ENCODE results near the gene ARHGAP6.

DNA sequence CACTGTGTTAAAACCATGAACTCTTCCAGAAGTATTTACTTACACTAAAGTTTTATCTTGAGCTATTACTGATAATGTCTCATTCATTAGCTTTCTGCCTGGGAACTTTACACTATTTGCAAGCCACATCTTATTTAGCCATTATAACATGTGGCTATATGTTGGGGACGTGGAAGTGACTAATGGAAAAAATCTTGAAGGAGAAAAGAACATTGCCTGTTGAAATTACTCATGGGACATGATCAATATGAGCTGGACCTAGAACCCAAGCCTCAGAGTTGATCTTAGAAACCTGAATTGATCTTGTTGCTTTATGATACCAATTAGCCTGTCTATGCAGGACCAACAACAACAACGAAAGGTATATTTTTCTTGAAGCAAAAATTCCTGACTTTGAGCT is 22.5 kb upstream of the ARHGAP6 start:
- TF ChIP-seq, protein P1, sequence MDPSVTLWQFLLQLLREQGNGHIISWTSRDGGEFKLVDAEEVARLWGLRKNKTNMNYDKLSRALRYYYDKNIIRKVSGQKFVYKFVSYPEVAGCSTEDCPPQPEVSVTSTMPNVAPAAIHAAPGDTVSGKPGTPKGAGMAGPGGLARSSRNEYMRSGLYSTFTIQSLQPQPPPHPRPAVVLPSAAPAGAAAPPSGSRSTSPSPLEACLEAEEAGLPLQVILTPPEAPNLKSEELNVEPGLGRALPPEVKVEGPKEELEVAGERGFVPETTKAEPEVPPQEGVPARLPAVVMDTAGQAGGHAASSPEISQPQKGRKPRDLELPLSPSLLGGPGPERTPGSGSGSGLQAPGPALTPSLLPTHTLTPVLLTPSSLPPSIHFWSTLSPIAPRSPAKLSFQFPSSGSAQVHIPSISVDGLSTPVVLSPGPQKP (CRISPR knock-in tag; IDR thresholded peaks at IDR 0.05) = no peak
- no peak for TF ChIP-seq FOS (IDR thresholded peaks at IDR 0.05; ENCODE audit: extremely low read depth, insufficient read length)
- TF ChIP-seq EGR1 (conservative IDR thresholded peaks at IDR 0.05) = no peak
- TF ChIP-seq TRIM28 (IDR thresholded peaks at IDR 0.05) = no peak
- TF ChIP-seq TBL1XR1 (IDR thresholded peaks at IDR 0.05; ENCODE audit: low read length in 2 of 2) = no peak
- TF ChIP-seq, protein P2, sequence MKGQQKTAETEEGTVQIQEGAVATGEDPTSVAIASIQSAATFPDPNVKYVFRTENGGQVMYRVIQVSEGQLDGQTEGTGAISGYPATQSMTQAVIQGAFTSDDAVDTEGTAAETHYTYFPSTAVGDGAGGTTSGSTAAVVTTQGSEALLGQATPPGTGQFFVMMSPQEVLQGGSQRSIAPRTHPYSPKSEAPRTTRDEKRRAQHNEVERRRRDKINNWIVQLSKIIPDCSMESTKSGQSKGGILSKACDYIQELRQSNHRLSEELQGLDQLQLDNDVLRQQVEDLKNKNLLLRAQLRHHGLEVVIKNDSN (CRISPR knock-in tag; IDR thresholded peaks at IDR 0.05) = no peak
- TF ChIP-seq EP300 (IDR thresholded peaks at IDR 0.05; ENCODE audit: low read length) = no peak
- TF ChIP-seq, protein P3, sequence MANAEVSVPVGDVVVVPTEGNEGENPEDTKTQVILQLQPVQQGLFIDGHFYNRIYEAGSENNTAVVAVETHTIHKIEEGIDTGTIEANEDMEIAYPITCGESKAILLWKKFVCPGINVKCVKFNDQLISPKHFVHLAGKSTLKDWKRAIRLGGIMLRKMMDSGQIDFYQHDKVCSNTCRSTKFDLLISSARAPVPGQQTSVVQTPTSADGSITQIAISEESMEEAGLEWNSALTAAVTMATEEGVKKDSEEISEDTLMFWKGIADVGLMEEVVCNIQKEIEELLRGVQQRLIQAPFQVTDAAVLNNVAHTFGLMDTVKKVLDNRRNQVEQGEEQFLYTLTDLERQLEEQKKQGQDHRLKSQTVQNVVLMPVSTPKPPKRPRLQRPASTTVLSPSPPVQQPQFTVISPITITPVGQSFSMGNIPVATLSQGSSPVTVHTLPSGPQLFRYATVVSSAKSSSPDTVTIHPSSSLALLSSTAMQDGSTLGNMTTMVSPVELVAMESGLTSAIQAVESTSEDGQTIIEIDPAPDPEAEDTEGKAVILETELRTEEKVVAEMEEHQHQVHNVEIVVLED (CRISPR knock-in tag; IDR thresholded peaks at IDR 0.05) = no peak
- TF ChIP-seq, protein P4, sequence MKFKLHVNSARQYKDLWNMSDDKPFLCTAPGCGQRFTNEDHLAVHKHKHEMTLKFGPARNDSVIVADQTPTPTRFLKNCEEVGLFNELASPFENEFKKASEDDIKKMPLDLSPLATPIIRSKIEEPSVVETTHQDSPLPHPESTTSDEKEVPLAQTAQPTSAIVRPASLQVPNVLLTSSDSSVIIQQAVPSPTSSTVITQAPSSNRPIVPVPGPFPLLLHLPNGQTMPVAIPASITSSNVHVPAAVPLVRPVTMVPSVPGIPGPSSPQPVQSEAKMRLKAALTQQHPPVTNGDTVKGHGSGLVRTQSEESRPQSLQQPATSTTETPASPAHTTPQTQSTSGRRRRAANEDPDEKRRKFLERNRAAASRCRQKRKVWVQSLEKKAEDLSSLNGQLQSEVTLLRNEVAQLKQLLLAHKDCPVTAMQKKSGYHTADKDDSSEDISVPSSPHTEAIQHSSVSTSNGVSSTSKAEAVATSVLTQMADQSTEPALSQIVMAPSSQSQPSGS (CRISPR knock-in tag; IDR thresholded peaks at IDR 0.05) = no peak
- TF ChIP-seq, protein P5, sequence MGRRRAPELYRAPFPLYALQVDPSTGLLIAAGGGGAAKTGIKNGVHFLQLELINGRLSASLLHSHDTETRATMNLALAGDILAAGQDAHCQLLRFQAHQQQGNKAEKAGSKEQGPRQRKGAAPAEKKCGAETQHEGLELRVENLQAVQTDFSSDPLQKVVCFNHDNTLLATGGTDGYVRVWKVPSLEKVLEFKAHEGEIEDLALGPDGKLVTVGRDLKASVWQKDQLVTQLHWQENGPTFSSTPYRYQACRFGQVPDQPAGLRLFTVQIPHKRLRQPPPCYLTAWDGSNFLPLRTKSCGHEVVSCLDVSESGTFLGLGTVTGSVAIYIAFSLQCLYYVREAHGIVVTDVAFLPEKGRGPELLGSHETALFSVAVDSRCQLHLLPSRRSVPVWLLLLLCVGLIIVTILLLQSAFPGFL (CRISPR knock-in tag; IDR thresholded peaks at IDR 0.05) = no peak
- TF ChIP-seq RAD21 (CRISPR knock-in tag; conservative IDR thresholded peaks at IDR 0.05 in 1 of 2, IDR thresholded peaks at IDR 0.05 in 1 of 2) = no peak
